CD4-positive, alpha-beta memory T cell (primary cell): ENCODE results near the gene GALK1. TPM values are rescaled to one million over a fixed set of nuclear protein-coding genes. Genes with fewer than 3 reads are reported as not detected.
A peak's percentile ranks its signal among the peaks of the same experiment; 100 is the strongest.

Source experiments
- CTCF ChIA-PET: fragments of 350-600 bp; sonication (Branson Sonifier 250); formaldehyde crosslinking; loops from one replicate; lab custom pipeline; 2021; ENCODE audit warnings: inconsistent platforms; ENCODE audit not compliant: partially characterized antibody; lab: Charles Lee
- POLR2A ChIA-PET: fragments of 350-600 bp; sonication (Branson Sonifier 250); formaldehyde crosslinking; loops from one replicate; lab custom pipeline; 2021; ENCODE audit not compliant: partially characterized antibody; lab: Charles Lee
- DNase-seq, 5 donors: peaks; one replicate each; pipeline versions ENCODE4 v3.0.0 to v3.0.0-alpha.2; 2020 to 2022; ENCODE audit warnings: mixed read lengths in 1 of 5
- H3K27ac ChIP-seq: one replicate; pipeline ENCODE4 v1.7.0; 2013; ENCODE audit warnings: low read depth, low read length
- H3K27me3 ChIP-seq: 2 replicates; pipeline ENCODE4 v1.7.0; 2013; ENCODE audit warnings: mild to moderate bottlenecking, low read length, moderate library complexity; ENCODE audit not compliant: insufficient read depth
- H3K36me3 ChIP-seq: 2 replicates; pipeline ENCODE4 v1.7.0; 2013; ENCODE audit warnings: mild to moderate bottlenecking, low read length, moderate library complexity; ENCODE audit not compliant: insufficient read depth
- H3K4me1 ChIP-seq: 2 replicates; pipeline ENCODE4 v1.7.0; 2013; ENCODE audit warnings: mild to moderate bottlenecking, low read length, moderate library complexity; ENCODE audit not compliant: insufficient read depth
- H3K4me3 ChIP-seq, 2 donors: one replicate each; pipeline ENCODE4 v1.7.0; 2013; ENCODE audit warnings: low read length in 2 of 2, mild to moderate bottlenecking in 1 of 2
- H3K9me3 ChIP-seq, 2 donors: one replicate each; pipeline ENCODE4 v1.7.0; 2013; ENCODE audit warnings: low read length in 2 of 2, control low read depth in 1 of 2; ENCODE audit not compliant: control insufficient read depth in 1 of 2
- H3K27ac Mint-ChIP-seq, 7 donors: one replicate each; pipeline ENCODE4 v1.8.0; 2020 to 2021; ENCODE audit warnings: mixed read lengths in 7 of 7, mild to moderate bottlenecking in 6 of 7, inconsistent platforms in 3 of 7, moderate library complexity in 3 of 7
- H3K27me3 Mint-ChIP-seq, 2 donors: one replicate each; pipeline ENCODE4 v1.8.0; 2020 to 2021; ENCODE audit warnings: mixed read lengths in 2 of 2
- H3K36me3 Mint-ChIP-seq, 2 donors: one replicate each; pipeline ENCODE4 v1.8.0; 2020 to 2021; ENCODE audit warnings: mixed read lengths in 2 of 2, inconsistent platforms in 1 of 2, mild to moderate bottlenecking in 1 of 2
- H3K4me1 Mint-ChIP-seq, 4 donors: one replicate each; pipeline ENCODE4 v1.8.0; 2020 to 2021; ENCODE audit warnings: mixed read lengths in 4 of 4, mild to moderate bottlenecking in 1 of 4
- H3K4me3 Mint-ChIP-seq, 8 donors: one replicate each; pipeline ENCODE4 v1.8.0; 2020 to 2021; ENCODE audit warnings: mixed read lengths in 8 of 8, mild to moderate bottlenecking in 7 of 8, moderate library complexity in 6 of 8, inconsistent platforms in 3 of 8
- H3K9me3 Mint-ChIP-seq, 8 donors: one replicate each; pipeline ENCODE4 v1.8.0; 2020 to 2021; ENCODE audit warnings: mixed read lengths in 8 of 8, mild to moderate bottlenecking in 5 of 8, inconsistent platforms in 3 of 8, moderate library complexity in 1 of 8
- intact Hi-C: fragments of 100-400 bp; cut with micrococcal nuclease; formaldehyde crosslinking; loops from one replicate; pipeline ENCODE4 v1.15.1; 2023
- polyA plus RNA-seq, 2 donors: library from polyadenylated mRNA; unstranded; fragments of 300-500 nt; fragmentation: Illumina TruSeq; gene quantifications; one replicate each; pipeline ENCODE4 v1.2.3, GENCODE V29; 2021
- total RNA-seq, 2 experiments: library from RNA; stranded (reverse); gene quantifications; one replicate each; pipeline ENCODE4 v1.2.3, GENCODE V29; 2021

Gene GALK1
- total and polyA plus RNA-seq, 4 experiments from 2014 or later, result 17.5 to 25.9 (median 21.9) TPM

DNA sequence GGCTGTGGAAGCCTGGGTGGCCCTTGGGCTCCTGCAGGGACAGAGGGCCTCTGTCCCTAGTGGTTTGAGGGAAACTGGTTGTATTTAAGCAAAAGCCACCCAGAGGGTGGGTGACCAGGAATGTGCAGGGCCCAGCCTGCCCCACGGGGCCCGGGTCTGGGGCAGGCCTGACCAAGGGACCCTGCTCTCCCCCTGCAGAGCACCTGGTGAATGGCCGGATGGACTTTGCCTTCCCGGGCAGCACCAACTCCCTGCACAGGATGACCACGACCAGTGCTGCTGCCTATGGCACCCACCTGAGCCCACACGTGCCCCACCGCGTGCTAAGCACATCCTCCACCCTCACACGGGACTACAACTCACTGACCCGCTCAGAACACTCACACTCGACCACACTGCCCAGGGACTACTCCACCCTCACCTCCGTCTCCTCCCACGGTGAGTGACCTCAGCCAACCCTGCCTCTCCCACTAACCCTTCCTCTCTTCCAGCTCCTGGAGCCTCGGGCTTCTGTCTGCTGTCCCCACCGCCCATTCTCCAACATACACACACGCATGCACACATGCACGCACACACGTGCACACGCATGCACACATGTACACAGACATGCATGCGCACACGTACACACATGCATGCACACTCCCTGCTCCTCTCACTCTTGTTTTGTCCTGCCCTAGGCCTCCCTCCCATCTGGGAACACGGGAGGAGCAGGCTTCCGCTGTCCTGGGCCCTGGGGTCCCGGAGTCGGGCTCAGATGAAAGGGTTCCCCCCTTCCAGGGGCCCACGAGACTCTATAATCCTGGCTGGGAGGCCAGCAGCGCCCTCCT is 10.4 kb downstream of the GALK1 start:
- ChIA-PET CTCF (interaction anchor here (1.1 to 12.5 kb wide), 22 partner anchors 9 to 251 kb away, joined by 3 to 326 read pairs (median 11); partner anchors contain the start of genes GALK1, RECQL5, SAP30BP and SMIM5), POLR2A (interaction anchor here (1.0 to 2.9 kb wide), 15 partner anchors 8 to 166 kb away, joined by 3 to 117 read pairs (median 14); partner anchors contain the start of genes GALK1, RECQL5, SAP30BP and TRIM65)
- DNase-seq, result no peak
- Histone ChIP-seq H3K4me3 (no peak overlapping the region), H3K27ac (peak overlapping the region; percentile 11), H3K9me3 (no peaks in the 10 kb centered on the region), H3K36me3 (no peaks in the 10 kb centered on the region), H3K4me1 (peaks cover 20% of the 10 kb centered on the region), H3K27me3 (no peaks in the 10 kb centered on the region)
- intact Hi-C loops, result loop anchor here (5.0 kb wide), 1 partner anchor 253 kb away; no protein-coding TSS in a partner anchor
- peaks cover 8 to 25% (median 17%) of the 10 kb centered on the region in 4 donors for H3K4me1 Mint-ChIP-seq
- no peaks in the 10 kb centered on the region for H3K36me3 Mint-ChIP-seq
- no peaks in the 10 kb centered on the region for H3K27me3 Mint-ChIP-seq
- peak overlapping the region in 6 of 7 donors; percentile 1 to 92 (median 72) for H3K27ac Mint-ChIP-seq
- peak overlapping the region in 6 of 8 donors; percentile 54 to 83 (median 64) for H3K4me3 Mint-ChIP-seq
- no peaks in the 10 kb centered on the region for H3K9me3 Mint-ChIP-seq

DNA sequence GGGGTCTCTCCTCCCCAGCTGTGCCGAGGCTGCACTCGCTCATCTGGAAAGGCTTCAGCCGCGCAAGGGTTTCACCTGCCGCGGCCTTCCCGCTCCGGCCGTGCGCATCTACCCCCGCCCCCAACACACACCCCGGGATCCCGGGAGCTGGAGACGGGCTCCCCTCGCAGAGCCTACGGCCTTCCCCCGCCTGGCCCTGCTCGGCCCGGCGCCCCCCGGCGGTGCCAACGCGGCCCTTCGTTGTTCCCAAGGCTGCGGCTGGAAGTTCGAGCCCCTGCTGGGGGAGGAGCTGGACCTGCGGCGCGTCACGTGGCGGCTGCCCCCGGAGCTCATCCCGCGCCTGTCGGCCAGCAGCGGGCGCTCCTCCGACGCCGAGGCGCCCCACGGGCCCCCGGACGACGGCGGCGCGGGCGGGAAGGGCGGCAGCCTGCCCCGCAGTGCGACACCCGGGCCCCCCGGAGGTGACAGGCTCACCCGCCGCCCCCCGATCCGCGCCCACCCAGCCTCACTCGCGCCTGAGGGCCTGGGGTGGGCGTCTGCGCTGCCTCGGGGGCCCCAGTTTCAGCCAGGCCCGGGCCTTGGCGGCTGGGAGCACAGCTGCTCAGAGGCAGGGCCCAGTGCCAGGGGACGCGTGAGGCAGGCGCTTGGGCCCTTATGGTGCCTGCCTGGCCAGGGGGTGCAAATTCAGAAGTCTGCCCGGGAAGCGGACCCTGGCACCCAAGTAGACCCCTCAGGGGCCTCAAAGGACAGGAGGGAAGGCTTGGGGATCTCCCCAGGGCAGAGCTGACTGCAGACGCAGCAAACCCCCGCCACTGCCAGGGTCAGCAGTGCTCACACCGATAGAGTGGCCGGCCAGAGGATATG is 11.2 kb downstream of the GALK1 start:
- no peaks in the 10 kb centered on the region for H3K9me3 ChIP-seq
- H3K4me3 ChIP-seq, result peak overlapping the region in 1 of 2 donors; percentile 38
- peaks cover 8 to 27% (median 18%) of the 10 kb centered on the region in 4 donors for H3K4me1 Mint-ChIP-seq
- no peaks in the 10 kb centered on the region for H3K27me3 ChIP-seq
- no peaks in the 10 kb centered on the region for H3K27me3 Mint-ChIP-seq
- no peaks in the 10 kb centered on the region for H3K36me3 ChIP-seq
- ChIA-PET CTCF (interaction anchor here (0.6 to 12.5 kb wide), 53 partner anchors 9 to 327 kb away, joined by 3 to 326 read pairs (median 4); partner anchors contain the start of genes FBF1, GALK1, MRPL38 and RECQL5), POLR2A (interaction anchor here (0.5 to 2.9 kb wide), 24 partner anchors 9 to 298 kb away, joined by 3 to 117 read pairs (median 5); partner anchors contain the start of genes GALK1, MRPL38, RECQL5 and SAP30BP)
- H3K27ac Mint-ChIP-seq, result peak overlapping the region in 1 of 7 donors; percentile 60
- DNase-seq, result peak in 4 of 5 donors; percentile 67 to 78 (median 68)
- H3K4me3 Mint-ChIP-seq, result peak overlapping the region; percentile 58 to 80 (median 72)
- H3K4me1 ChIP-seq, result peaks cover 22% of the 10 kb centered on the region
- H3K27ac ChIP-seq, result peak overlapping the region; percentile 11
- no peaks in the 10 kb centered on the region for H3K9me3 Mint-ChIP-seq
- intact Hi-C loops, result loop anchor here (1.0 to 5.0 kb wide), 4 partner anchors 12 to 254 kb away; partner anchors contain the start of gene GALK1
- no peaks in the 10 kb centered on the region for H3K36me3 Mint-ChIP-seq

DNA sequence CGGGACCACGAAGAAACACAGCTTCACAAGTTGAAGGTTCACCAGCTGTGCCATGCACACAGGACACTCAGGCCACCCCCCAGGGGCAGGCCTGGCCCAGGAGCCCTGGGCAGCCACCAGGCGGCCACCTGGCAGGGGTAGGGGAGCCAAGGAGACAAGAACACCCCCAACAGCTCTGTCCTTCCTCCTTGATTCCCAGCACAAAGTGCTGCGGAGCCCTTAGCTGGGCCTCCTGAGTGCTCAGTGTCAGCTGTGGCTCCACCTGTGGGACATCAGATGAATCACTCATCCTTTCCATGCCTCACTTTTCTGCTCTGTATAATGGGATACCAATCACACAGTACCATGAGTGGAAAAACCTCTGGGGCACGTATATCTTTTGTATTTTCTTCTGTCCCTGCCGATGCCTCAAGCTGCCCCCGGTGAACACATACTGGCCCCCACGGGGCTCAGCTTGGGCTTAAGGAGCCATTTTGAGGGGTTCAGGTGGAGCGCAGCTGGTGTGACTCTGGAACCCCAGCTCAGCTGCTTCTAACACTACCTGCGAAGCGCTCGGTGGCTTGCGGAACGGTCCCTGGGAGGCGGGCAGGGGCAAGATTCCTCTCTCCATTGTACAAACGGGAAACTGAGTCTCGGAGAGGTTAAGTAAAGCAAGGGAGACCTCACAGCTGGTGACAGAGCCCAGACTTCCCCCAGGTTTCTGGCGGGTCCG is 12.0 kb downstream of the GALK1 start:
- no peaks in the 10 kb centered on the region for H3K9me3 Mint-ChIP-seq
- peak overlapping the region in 2 of 7 donors; percentile 36 to 60 for H3K27ac Mint-ChIP-seq
- Histone ChIP-seq H3K9me3 (no peaks in the 10 kb centered on the region), H3K4me3 (peak overlapping the region in 1 of 2 donors; percentile 38), H3K27ac (peak overlapping the region; percentile 11), H3K4me1 (peaks cover 22% of the 10 kb centered on the region), H3K27me3 (no peaks in the 10 kb centered on the region), H3K36me3 (no peaks in the 10 kb centered on the region)
- intact Hi-C loops, result loop anchor here (1.0 to 5.0 kb wide), 4 partner anchors 12 to 254 kb away; partner anchors contain the start of gene GALK1
- H3K27me3 Mint-ChIP-seq, result no peaks in the 10 kb centered on the region
- peak overlapping the region; percentile 58 to 80 (median 72) for H3K4me3 Mint-ChIP-seq
- ChIA-PET CTCF (interaction anchor here (0.6 to 12.5 kb wide), 47 partner anchors 8 to 326 kb away, joined by 3 to 326 read pairs (median 5); partner anchors contain the start of genes FBF1, GALK1, RECQL5 and SAP30BP), POLR2A (interaction anchor here (0.6 to 2.9 kb wide), 22 partner anchors 10 to 297 kb away, joined by 3 to 117 read pairs (median 5); partner anchors contain the start of genes GALK1, MRPL38, RECQL5 and SAP30BP)
- no peaks in the 10 kb centered on the region for H3K36me3 Mint-ChIP-seq
- DNase-seq, result peak in 1 of 5 donors; percentile 15
- peaks cover 8 to 28% (median 19%) of the 10 kb centered on the region in 4 donors for H3K4me1 Mint-ChIP-seq

DNA sequence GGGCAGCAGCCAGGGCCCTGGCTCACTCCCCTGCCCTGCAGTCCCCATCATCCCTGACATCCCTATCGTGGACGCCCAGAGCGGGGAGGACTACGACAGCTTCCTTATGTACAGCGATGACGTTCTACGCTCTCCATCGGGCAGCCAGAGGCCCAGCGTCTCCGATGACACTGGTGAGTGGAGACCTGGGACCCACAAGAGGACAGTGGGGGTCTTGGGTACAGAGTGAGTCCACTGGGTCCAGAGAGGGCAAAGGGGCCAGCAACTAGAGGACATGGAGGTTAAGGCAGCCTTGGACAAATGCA is 12.6 kb downstream of the GALK1 start:
- intact Hi-C loops, result loop anchor here (5.0 kb wide), 1 partner anchor 255 kb away; no protein-coding TSS in a partner anchor
- Mint-ChIP-seq H3K4me3 (peak overlapping the region in 2 of 8 donors; percentile 20 to 64), H3K9me3 (no peaks in the 10 kb centered on the region), H3K36me3 (no peaks in the 10 kb centered on the region), H3K27me3 (peaks cover 0 to 3% of the 10 kb centered on the region in 2 donors), H3K27ac (peak overlapping the region in 1 of 7 donors; percentile 53), H3K4me1 (peaks cover 11 to 33% (median 22%) of the 10 kb centered on the region in 4 donors)
- CTCF ChIA-PET, result interaction anchor here (1.5 to 12.5 kb wide), 8 partner anchors 11 to 122 kb away, joined by 3 to 326 read pairs (median 24); partner anchors contain the start of genes GALK1, RECQL5, SAP30BP and SMIM5
- no peaks in the 10 kb centered on the region for H3K9me3 ChIP-seq
- peaks cover 22% of the 10 kb centered on the region for H3K4me1 ChIP-seq
- no peaks in the 10 kb centered on the region for H3K27me3 ChIP-seq
- DNase-seq, result no peak
- POLR2A ChIA-PET, result interaction anchor here (2.4 to 2.9 kb wide), 3 partner anchors 13 to 102 kb away, joined by 19 to 117 read pairs (median 36); partner anchors contain the start of genes GALK1 and WBP2
- no peak overlapping the region for H3K4me3 ChIP-seq
- no peaks in the 10 kb centered on the region for H3K36me3 ChIP-seq
- H3K27ac ChIP-seq, result no peak overlapping the region

DNA sequence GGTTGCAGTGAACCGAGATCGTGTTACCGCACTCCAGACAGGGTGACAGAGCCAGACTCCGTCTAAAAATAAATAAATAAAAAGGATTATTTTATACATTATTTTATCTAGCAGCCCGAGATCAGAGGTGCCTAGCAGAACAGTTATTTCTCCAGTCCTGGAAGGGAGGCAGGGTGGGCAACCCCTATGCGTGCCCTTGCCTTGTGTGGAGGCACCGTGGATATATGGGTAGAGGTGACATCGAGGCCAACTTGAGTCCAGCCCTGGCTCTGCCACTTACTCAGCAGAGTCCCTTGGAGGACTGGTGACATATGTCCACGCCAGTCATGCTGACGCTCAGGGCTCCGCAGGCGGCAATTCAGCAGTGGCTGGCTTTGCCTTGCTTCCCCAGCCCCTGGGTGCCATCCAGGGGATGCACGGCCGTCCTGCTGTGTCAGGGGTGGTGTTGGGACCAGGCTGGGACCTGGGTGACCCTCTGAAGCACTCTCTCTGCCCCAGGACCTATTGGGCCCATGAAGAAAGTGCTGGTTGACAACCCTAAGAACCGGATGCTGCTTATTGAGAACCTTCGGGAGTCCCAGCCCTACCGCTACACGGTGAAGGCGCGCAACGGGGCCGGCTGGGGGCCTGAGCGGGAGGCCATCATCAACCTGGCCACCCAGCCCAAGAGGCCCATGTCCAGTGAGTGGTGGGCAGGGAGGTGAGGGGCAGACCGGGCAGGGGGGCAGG is 13.2 kb downstream of the GALK1 start:
- no peak overlapping the region for H3K4me3 ChIP-seq
- Mint-ChIP-seq H3K36me3 (no peaks in the 10 kb centered on the region), H3K9me3 (no peaks in the 10 kb centered on the region), H3K27me3 (peaks cover 0 to 3% of the 10 kb centered on the region in 2 donors), H3K27ac (peak overlapping the region in 1 of 7 donors; percentile 21), H3K4me1 (peaks cover 11 to 33% (median 22%) of the 10 kb centered on the region in 4 donors), H3K4me3 (peak overlapping the region in 1 of 8 donors; percentile 10)
- H3K36me3 ChIP-seq, result no peaks in the 10 kb centered on the region
- H3K4me1 ChIP-seq, result peaks cover 22% of the 10 kb centered on the region
- no peaks in the 10 kb centered on the region for H3K27me3 ChIP-seq
- no peak for DNase-seq
- H3K27ac ChIP-seq, result no peak overlapping the region
- no peaks in the 10 kb centered on the region for H3K9me3 ChIP-seq
- CTCF ChIA-PET, result interaction anchor here (1.5 to 12.5 kb wide), 9 partner anchors 11 to 152 kb away, joined by 3 to 326 read pairs (median 27); partner anchors contain the start of genes GALK1, RECQL5, SAP30BP and SMIM5
- intact Hi-C loops, result loop anchor here (5.0 kb wide), 1 partner anchor 255 kb away; no protein-coding TSS in a partner anchor
- POLR2A ChIA-PET, result interaction anchor here (1.6 to 2.9 kb wide), 3 partner anchors 25 to 103 kb away, joined by 4 to 117 read pairs (median 19); partner anchors contain the start of gene WBP2
